PC-3 (cell line): ENCODE measurements around the gene ARID3C. TPM values are rescaled to one million over a fixed set of nuclear protein-coding genes. Genes with fewer than 3 reads are reported as not detected.

ENCODE experiments used
- ATAC-seq: fragments of 200-7000 bp; cut with Tn5 transposase; 2 replicates; pipeline ENCODE4 v1.9.1; 2020; ENCODE audit warnings: mild to moderate bottlenecking, moderate library complexity
- BruUV-seq: library from RNA; stranded (reverse); fragments of 400-500 nt; replicated peaks from 2 replicates; lab custom pipeline; 2021; lab: Mats Ljungman, UMichigan
- CTCF ChIA-PET: fragments of 300-600 bp; sonication (Branson Sonifier 250); formaldehyde crosslinking; loops from one replicate; lab custom pipeline; 2022; ENCODE audit warnings: antibody characterized with exemption; lab: Charles Lee
- POLR2A ChIA-PET: fragments of 300-600 bp; sonication (Branson Sonifier 250); formaldehyde crosslinking; loops from one replicate; lab custom pipeline; 2022; ENCODE audit warnings: antibody characterized with exemption; ENCODE audit not compliant: unreplicated experiment; lab: Charles Lee
- DNase-seq: peaks from one replicate; pipeline ENCODE4 v3.0.0-alpha.2; 2015
- H2AFZ ChIP-seq: fragments of 300-600 bp; sonication (generic); 2 replicates; pipeline ENCODE4 v1.6.0; 2016; ENCODE audit warnings: antibody characterized with exemption, low read length
- H3F3A ChIP-seq: fragments of 300-600 bp; sonication (generic); one replicate; pipeline ENCODE4 v1.6.0; 2017; ENCODE audit warnings: antibody characterized with exemption, low read length, control low read depth, mild to moderate bottlenecking; ENCODE audit not compliant: unreplicated experiment
- H3K27ac ChIP-seq: fragments of 300-600 bp; sonication (generic); 2 replicates; pipeline ENCODE4 v1.5.1; 2016; ENCODE audit warnings: mild to moderate bottlenecking, low read length
- H3K27me3 ChIP-seq: fragments of 300-600 bp; sonication (generic); 2 replicates; pipeline ENCODE4 v1.6.1; 2016; ENCODE audit warnings: low read length, mixed read lengths
- H3K36me3 ChIP-seq: fragments of 300-600 bp; sonication (generic); 2 replicates; pipeline ENCODE4 v1.6.1; 2016; ENCODE audit warnings: low read depth, mixed run types, low read length, mixed read lengths
- H3K4me1 ChIP-seq: fragments of 300-600 bp; sonication (generic); 2 replicates; pipeline ENCODE4 v1.5.1; 2016; ENCODE audit warnings: low read length; ENCODE audit not compliant: insufficient read depth
- H3K4me2 ChIP-seq: fragments of 300-600 bp; sonication (generic); 2 replicates; pipeline ENCODE4 v1.6.0; 2016; ENCODE audit warnings: low read length
- H3K4me3 ChIP-seq: fragments of 300-600 bp; sonication (generic); 2 replicates; pipeline ENCODE4 v1.5.1; 2016; ENCODE audit warnings: mild to moderate bottlenecking, low read length, mixed read lengths
- H3K79me2 ChIP-seq: fragments of 300-600 bp; sonication (generic); 2 replicates; pipeline ENCODE4 v1.6.1; 2017; ENCODE audit warnings: low read length, mixed read lengths
- H3K9ac ChIP-seq: fragments of 300-600 bp; sonication (generic); 2 replicates; pipeline ENCODE4 v1.6.0; 2016; ENCODE audit warnings: mild to moderate bottlenecking, low read length
- H3K9me2 ChIP-seq: fragments of 300-600 bp; sonication (generic); replicated peaks from 2 replicates; pipeline ENCODE4 v1.6.1; 2016; ENCODE audit warnings: mixed run types, low read length, mixed read lengths
- H3K9me3 ChIP-seq: fragments of 300-600 bp; sonication (generic); 2 replicates; pipeline ENCODE4 v1.6.1; 2016; ENCODE audit warnings: low read length, mixed read lengths
- H4K20me1 ChIP-seq: fragments of 300-600 bp; sonication (generic); 2 replicates; pipeline ENCODE4 v1.6.1; 2016; ENCODE audit warnings: low read length, mixed read lengths
- EZH2 ChIP-seq: fragments of 300-600 bp; sonication (generic); IDR thresholded peaks from one replicate; pipeline ENCODE4 v1.6.1; 2017; ENCODE audit warnings: antibody characterized with exemption, mild to moderate bottlenecking, low read length; ENCODE audit not compliant: unreplicated experiment
- EZH2phosphoT487 ChIP-seq: fragments of 300-600 bp; sonication (generic); IDR thresholded peaks from 2 replicates; pipeline ENCODE4 v1.6.1; 2018; ENCODE audit warnings: mild to moderate bottlenecking, antibody characterized with exemption, low read length, borderline replicate concordance
- intact Hi-C: fragments of 100-400 bp; cut with micrococcal nuclease; formaldehyde crosslinking; loops from 2 replicates; pipeline ENCODE4 v1.9.0; 2023
- total RNA-seq: library from RNA; depleted of rRNA; stranded (reverse); fragments of >200 nt; gene quantifications from 2 replicates; pipeline ENCODE4 v1.2.3, GENCODE V29; 2014
- TF ChIP-seq, protein P1 (sequence below): fragments of 300-600 bp; sonication (generic); conservative IDR thresholded peaks from 2 replicates; pipeline ENCODE4 v1.5.1; 2017; ENCODE audit warnings: antibody characterized with exemption, low read depth, mild to moderate bottlenecking, low read length

The ARID3C gene
- total RNA-seq, 1 experiment from 2014 or later = not detected

DNA sequence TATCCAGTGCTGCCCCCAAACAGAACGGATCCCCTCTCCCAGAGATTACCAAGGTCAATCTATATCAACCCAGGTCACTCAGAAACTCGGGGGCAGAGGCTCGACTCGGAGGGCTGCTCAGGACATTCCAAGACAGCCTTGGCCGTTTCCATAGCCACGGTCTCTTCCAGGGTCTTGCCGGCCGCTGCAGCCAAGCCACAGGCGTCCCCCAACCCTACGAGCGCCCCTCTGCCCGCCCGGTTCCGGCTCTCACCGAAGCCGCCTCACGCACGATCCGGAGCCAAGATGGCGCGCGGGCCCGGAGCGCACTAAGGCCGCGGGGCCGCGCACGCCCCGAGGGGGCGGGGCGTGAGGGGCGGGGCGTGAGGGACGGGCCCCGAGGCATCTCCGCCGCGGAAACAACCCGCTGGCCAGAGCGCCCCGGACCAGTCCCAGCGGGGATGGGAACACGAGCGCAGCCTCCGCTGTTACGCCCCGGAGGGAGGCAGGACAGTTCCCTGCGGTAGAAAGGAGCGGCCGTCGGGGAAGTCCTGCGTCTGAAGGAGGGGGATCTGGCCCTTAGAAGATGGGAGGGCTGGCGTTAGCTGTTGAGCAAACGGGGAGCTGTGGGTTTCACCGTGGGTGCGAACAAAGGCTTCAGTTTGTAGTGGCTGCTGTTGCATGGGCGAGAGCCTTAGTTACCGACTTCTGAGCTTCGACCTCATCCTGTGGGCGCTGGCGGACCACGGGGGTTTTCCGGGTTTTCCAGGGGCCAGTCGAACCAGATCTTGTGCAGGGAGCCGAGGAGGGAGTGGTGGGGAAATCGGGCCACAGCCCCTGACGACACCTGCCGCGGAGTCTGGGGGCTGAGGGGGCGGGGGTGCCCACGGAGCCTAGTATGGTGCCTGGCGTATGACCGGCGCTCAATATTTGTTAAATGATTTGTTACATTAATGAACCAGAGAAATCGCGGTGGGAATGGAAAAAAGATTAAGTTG, 16.8 kb downstream of the ARID3C start, which contains the start of gene RPP25L:
Gene RPP25L (minus strand): TSS at position 287 of the 977 bp plus-strand sequence. CDS start 801 bp downstream, outside the sequence.
- BruUV-seq = TSS peak; percentile 78

DNA sequence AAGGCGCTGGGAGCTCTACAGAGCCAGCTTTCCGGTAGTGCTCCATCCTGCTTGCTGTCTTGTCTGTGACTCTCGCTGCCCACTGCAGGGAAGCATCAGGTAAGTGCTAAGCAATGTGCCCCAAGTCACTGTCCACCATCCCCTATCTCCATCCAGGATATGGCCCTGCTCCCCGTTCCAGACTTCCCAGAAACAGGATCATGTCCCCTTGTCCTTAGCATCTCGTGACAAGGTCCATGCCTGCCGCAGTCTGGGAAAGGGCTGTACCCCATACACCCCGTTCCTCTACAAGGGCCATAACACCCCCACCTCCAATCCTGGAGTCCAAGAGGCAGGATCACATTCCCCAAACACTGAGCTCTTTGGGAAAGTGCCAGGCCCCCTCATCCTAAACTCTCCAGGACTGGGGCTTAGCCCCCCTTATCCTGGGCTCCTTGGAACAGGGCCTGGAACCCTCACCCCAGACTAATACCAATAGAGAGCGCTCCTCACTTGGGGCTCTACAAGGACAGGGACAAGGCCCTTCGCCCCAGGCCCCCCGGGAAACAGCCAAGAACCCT, 17.5 kb downstream of the ARID3C start:
- Histone ChIP-seq H3K4me1 (peaks cover 15% of the 10 kb centered on the region; the same call in 1 of the 2 replicates), H3K9me2 (no peaks in the 10 kb centered on the region), H3K36me3 (no peaks in the 10 kb centered on the region), H2AFZ (peak overlapping the region; percentile 88), H3K9ac (peak overlapping the region; percentile 97), H3K4me2 (peak overlapping the region; percentile 96), H3K79me2 (peaks cover 18% of the 10 kb centered on the region), H4K20me1 (no peaks in the 10 kb centered on the region), H3K4me3 (peak overlapping the region; percentile 87), H3F3A (no peaks in the 10 kb centered on the region), H3K9me3 (no peaks in the 10 kb centered on the region), H3K27ac (peak overlapping the region; percentile 32; the same call in 1 of the 2 replicates), H3K27me3 (no peaks in the 10 kb centered on the region)
- POLR2A ChIA-PET = no interaction called here
- ATAC-seq (peak; percentile 4; the same call in 1 of the 2 replicates), DNase-seq (no peak)
- TF ChIP-seq EZH2 = no peak
- TF ChIP-seq, protein P1, sequence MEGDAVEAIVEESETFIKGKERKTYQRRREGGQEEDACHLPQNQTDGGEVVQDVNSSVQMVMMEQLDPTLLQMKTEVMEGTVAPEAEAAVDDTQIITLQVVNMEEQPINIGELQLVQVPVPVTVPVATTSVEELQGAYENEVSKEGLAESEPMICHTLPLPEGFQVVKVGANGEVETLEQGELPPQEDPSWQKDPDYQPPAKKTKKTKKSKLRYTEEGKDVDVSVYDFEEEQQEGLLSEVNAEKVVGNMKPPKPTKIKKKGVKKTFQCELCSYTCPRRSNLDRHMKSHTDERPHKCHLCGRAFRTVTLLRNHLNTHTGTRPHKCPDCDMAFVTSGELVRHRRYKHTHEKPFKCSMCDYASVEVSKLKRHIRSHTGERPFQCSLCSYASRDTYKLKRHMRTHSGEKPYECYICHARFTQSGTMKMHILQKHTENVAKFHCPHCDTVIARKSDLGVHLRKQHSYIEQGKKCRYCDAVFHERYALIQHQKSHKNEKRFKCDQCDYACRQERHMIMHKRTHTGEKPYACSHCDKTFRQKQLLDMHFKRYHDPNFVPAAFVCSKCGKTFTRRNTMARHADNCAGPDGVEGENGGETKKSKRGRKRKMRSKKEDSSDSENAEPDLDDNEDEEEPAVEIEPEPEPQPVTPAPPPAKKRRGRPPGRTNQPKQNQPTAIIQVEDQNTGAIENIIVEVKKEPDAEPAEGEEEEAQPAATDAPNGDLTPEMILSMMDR = no peak
- TF ChIP-seq EZH2phosphoT487 = no peak
- intact Hi-C loops = no loop called here
- BruUV-seq = TSS peak; percentile 71
- CTCF ChIA-PET = no interaction called here

More for the DNA sequence above, 16.8 kb downstream of the ARID3C start, which contains the start of gene RPP25L:
- peak; percentile 91 for ATAC-seq
- Histone ChIP-seq H4K20me1 (no peaks in the 10 kb centered on the region), H3K36me3 (no peaks in the 10 kb centered on the region), H3K4me3 (peak within 1 kb of the TSS; percentile 87), H3K27ac (peak within 1 kb of the TSS; percentile 32; the same call in 1 of the 2 replicates), H3K79me2 (peaks cover 18% of the 10 kb centered on the region), H3F3A (no peaks in the 10 kb centered on the region), H3K4me1 (peaks cover 15% of the 10 kb centered on the region; the same call in 1 of the 2 replicates), H3K27me3 (no peaks in the 10 kb centered on the region), H3K4me2 (peak within 1 kb of the TSS; percentile 96), H3K9me3 (no peaks in the 10 kb centered on the region), H3K9ac (peak within 1 kb of the TSS; percentile 97), H2AFZ (peak within 1 kb of the TSS; percentile 88), H3K9me2 (no peaks in the 10 kb centered on the region)
- POLR2A ChIA-PET = no interaction called here
- intact Hi-C loops = loop anchor here (1.0 kb wide), 1 partner anchor 8 kb away; the partner anchor contains the start of gene DCTN3
- CTCF ChIA-PET = interaction anchor here (0.7 kb wide), 1 partner anchor 17 kb away, joined by 4 read pairs; the partner anchor contains the start of gene ARID3C
- TF ChIP-seq EZH2 = no peak
- no peak for TF ChIP-seq EZH2phosphoT487
- TF ChIP-seq, protein P1 = no peak
- DNase-seq = peak; percentile 86
